Measurements from ENCODE around the gene CLCN7.
A peak's percentile ranks its signal among the peaks of the same experiment; 100 is the strongest.

Gene CLCN7

DNA sequence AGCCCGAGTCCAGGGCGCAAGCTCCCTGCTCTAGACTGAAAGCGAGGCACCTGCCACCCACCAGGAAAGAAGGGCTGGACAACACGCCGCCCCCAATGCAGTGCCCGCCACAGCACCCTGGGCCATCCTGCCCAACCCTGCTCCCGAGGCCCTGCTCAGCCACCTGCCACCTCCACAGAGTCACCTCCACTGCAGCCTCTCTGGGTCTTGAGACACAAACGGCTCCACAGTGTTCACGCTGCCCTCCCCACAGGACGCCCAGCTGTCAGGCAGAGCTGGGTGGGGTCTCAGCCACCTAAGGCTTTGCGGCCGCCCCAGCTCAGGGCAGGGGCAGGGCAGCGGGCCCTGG is 9.3 kb downstream of the CLCN7 start:
- H3K36me3 ChIP-seq (ENCODE audit: control insufficient read depth, insufficient read depth, low read length): peaks cover 5% of the 10 kb centered on the region
- H3K27me3 ChIP-seq (replicated peaks; ENCODE audit: control insufficient read depth, insufficient read depth, low read length): no peaks in the 10 kb centered on the region
- no peak overlapping the region for H3K4me3 ChIP-seq (replicated peaks; ENCODE audit: low read depth, low read length)
- peak; percentile 3 for DNase-seq (ENCODE audit: extremely low read depth, insufficient read length)
- TF ChIP-seq, protein P1, sequence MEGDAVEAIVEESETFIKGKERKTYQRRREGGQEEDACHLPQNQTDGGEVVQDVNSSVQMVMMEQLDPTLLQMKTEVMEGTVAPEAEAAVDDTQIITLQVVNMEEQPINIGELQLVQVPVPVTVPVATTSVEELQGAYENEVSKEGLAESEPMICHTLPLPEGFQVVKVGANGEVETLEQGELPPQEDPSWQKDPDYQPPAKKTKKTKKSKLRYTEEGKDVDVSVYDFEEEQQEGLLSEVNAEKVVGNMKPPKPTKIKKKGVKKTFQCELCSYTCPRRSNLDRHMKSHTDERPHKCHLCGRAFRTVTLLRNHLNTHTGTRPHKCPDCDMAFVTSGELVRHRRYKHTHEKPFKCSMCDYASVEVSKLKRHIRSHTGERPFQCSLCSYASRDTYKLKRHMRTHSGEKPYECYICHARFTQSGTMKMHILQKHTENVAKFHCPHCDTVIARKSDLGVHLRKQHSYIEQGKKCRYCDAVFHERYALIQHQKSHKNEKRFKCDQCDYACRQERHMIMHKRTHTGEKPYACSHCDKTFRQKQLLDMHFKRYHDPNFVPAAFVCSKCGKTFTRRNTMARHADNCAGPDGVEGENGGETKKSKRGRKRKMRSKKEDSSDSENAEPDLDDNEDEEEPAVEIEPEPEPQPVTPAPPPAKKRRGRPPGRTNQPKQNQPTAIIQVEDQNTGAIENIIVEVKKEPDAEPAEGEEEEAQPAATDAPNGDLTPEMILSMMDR (IDR thresholded peaks at IDR 0.05; ENCODE audit: insufficient read depth, low read length, poor library complexity, severe bottlenecking): no peak

DNA sequence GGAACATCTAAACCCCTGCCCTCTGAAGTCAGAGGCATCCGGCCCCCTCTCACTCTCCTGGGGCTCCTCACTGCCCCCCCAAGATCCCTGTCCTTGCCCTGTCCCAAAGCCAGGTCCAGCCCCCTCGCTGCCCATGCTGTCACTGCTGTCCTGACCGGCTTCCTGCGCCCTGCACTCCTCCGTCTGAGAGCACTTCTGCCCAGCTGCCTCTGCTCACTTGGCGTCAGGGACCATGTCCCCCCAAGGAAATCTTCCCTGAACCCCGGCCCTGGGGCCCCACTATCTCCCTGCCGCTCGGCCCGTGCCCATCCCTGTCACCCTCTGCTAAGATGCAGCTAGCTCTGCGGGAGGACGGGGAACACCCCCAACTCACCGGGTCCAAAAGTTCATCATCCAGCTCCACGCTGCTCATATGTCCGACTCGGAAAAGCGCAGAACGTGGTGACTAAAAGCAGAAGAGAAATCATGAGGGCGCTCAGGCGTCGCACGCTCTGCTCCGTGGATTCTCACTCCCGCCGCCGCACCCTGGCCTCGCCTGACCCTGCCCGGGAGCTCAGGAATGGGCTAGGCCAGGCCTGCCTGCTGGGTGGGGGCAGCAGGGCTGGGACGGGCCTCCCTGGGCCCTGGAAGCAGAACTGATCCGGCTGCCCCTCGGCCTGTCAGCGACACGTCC is 9.8 kb downstream of the CLCN7 start:
- DNase-seq (ENCODE audit: extremely low read depth, insufficient read length): no peak
- TF ChIP-seq, protein P1 (IDR thresholded peaks at IDR 0.05; ENCODE audit: insufficient read depth, low read length, poor library complexity, severe bottlenecking): no peak
- peaks cover 9% of the 10 kb centered on the region for H3K36me3 ChIP-seq (ENCODE audit: control insufficient read depth, insufficient read depth, low read length)
- H3K27me3 ChIP-seq (replicated peaks; ENCODE audit: control insufficient read depth, insufficient read depth, low read length): no peaks in the 10 kb centered on the region
- H3K4me3 ChIP-seq (replicated peaks; ENCODE audit: low read depth, low read length): no peak overlapping the region

- H3K27me3 ChIP-seq (replicated peaks; ENCODE audit: control insufficient read depth, insufficient read depth, low read length): no peaks in the 10 kb centered on the region
- TF ChIP-seq, protein P1 (IDR thresholded peaks at IDR 0.05; ENCODE audit: insufficient read depth, low read length, poor library complexity, severe bottlenecking): no peak
- H3K36me3 ChIP-seq (ENCODE audit: control insufficient read depth, insufficient read depth, low read length): peaks cover 9% of the 10 kb centered on the region
- no peak overlapping the region for H3K4me3 ChIP-seq (replicated peaks; ENCODE audit: low read depth, low read length)
- DNase-seq (ENCODE audit: extremely low read depth, insufficient read length): peak; percentile 3
Measured at GRCh38 chr16:1464196-1464893, 10.5 kb downstream of the CLCN7 start.

DNA sequence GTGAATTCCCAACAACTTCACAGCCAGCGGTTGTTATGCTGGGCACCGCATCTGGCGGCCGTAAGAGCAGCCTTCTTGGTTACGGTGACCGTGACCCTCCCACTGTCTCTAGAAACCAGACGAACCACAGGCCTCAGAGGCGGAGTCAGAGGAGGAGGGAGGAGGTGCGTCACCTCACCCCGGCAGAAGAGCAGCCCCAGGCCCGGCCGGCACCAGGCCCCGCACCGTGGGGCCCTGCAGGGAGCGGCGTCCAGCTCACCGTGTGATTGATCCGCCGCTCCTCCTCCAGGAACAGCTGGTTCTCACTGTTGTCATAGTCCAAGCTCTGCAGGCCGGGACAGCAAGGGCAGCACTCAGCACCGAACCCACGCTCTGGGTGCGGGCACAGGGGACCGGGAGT is 13.7 kb downstream of the CLCN7 start:
- TF ChIP-seq, protein P1 (IDR thresholded peaks at IDR 0.05; ENCODE audit: insufficient read depth, low read length, poor library complexity, severe bottlenecking): no peak

DNA sequence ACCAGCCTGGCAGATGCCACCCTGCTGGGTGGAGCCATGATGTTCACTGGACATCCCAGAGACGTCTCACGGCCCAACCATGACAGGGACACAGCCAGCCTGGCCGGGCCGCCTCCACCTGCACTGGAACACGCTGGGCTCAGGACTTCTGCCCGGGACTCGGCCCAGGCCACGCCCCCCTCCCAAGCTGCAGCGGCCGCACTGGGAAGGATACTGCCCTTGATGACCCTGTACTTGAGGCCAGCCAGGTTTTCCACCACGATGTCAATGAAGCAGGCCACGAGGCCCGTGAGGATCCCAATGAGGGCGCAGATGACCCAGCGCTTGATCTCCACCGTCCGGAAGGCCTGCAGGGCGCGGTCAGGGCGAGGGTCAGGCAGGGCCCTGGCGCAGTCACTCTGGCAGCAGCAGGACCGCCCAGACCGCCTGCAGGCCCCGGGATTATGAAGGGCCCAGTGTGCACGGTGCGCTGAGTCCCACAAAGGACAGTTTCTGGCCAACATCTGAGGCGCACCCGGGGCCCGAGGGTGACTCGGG is 14.2 kb downstream of the CLCN7 start:
- Histone ChIP-seq H3K4me3 (replicated peaks; ENCODE audit: low read depth, low read length) (no peak overlapping the region), H3K27me3 (replicated peaks; ENCODE audit: control insufficient read depth, insufficient read depth, low read length) (no peaks in the 10 kb centered on the region), H3K36me3 (ENCODE audit: control insufficient read depth, insufficient read depth, low read length) (peaks cover 14% of the 10 kb centered on the region)
- TF ChIP-seq, protein P1 (IDR thresholded peaks at IDR 0.05; ENCODE audit: insufficient read depth, low read length, poor library complexity, severe bottlenecking): no peak
- peak; percentile 9 for DNase-seq (ENCODE audit: extremely low read depth, insufficient read length)

More for the DNA sequence above, 13.7 kb downstream of the CLCN7 start:
- no peak overlapping the region for H3K4me3 ChIP-seq (replicated peaks; ENCODE audit: low read depth, low read length)
- no peaks in the 10 kb centered on the region for H3K27me3 ChIP-seq (replicated peaks; ENCODE audit: control insufficient read depth, insufficient read depth, low read length)
- no peak for DNase-seq (ENCODE audit: extremely low read depth, insufficient read length)
- peaks cover 12% of the 10 kb centered on the region for H3K36me3 ChIP-seq (ENCODE audit: control insufficient read depth, insufficient read depth, low read length)
